ENCODE measurements around the gene YTHDF1.

DNA sequence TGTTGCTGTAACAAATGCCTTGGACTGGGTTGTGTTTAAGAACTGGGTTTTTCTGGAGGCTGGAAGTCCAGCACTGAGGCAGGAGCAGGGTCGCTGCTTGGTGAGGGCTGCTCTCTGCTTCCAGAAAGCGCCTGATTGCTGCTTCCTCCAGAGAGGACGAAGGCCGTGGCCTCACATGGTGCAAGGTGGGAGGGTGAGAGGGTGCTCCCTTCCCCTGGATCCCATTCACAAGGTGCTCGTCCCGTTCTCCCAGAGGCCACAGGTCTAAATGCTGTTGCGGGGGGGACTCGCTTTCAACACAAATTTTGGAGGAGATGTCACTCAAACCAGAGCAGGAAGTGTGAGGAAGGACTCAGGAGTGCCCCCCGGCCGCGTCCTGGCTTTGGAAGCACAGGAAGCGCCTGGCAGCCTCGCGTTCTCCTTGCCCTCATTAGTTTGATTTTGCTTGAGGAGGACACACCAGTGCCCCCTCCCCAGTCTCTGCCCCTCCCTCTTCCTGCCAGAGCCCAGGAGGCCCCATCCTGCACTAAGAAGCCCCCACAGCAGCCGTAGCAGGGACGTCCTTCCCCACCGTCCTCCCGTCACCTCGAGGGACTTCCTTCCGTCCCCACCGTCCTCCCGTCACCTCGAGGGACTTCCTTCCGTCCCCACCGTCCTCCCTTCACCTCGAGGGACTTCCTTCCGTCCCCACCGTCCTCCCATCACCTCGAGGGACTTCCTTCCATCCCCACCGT is 46.0 kb upstream of the YTHDF1 start:
- TF ChIP-seq GATA2 (IDR thresholded peaks at IDR 0.05; ENCODE audit: low read depth, low read length) (no peak), GATA3 (IDR thresholded peaks at IDR 0.05; ENCODE audit: low read depth, low read length) (no peak)
